ENCODE measurements around the gene KRTAP4-4. TPM values are rescaled to one million over a fixed set of nuclear protein-coding genes. Genes with fewer than 3 reads are reported as not detected.
"Not testable (repeated sequence)": the region's sequence is repeated elsewhere in the genome, so short reads cannot be mapped to it uniquely, and the experiment has no call there.

KRTAP4-4 gene
- total RNA-seq, 1 donor from 2014 or later, result not detected

GRCh38 chr17:41145261-41145660, 15.3 kb downstream of the KRTAP4-4 start:
- Mint-ChIP-seq H3K4me1 (ENCODE audit: low read depth) (no peaks in the 10 kb centered on the region), H3K4me3 (ENCODE audit: low read depth) (no peak overlapping the region), H3K36me3 (ENCODE audit: insufficient read depth) (peaks cover 4% of the 10 kb centered on the region), H3K27me3 (peaks cover 7% of the 10 kb centered on the region), H3K27ac (no peak overlapping the region), H3K9me3 (ENCODE audit: low read depth) (peaks cover 20% of the 10 kb centered on the region)
- DNase-seq (ENCODE audit: low spot score, unreplicated experiment), result no peak
- TF ChIP-seq, protein P1, sequence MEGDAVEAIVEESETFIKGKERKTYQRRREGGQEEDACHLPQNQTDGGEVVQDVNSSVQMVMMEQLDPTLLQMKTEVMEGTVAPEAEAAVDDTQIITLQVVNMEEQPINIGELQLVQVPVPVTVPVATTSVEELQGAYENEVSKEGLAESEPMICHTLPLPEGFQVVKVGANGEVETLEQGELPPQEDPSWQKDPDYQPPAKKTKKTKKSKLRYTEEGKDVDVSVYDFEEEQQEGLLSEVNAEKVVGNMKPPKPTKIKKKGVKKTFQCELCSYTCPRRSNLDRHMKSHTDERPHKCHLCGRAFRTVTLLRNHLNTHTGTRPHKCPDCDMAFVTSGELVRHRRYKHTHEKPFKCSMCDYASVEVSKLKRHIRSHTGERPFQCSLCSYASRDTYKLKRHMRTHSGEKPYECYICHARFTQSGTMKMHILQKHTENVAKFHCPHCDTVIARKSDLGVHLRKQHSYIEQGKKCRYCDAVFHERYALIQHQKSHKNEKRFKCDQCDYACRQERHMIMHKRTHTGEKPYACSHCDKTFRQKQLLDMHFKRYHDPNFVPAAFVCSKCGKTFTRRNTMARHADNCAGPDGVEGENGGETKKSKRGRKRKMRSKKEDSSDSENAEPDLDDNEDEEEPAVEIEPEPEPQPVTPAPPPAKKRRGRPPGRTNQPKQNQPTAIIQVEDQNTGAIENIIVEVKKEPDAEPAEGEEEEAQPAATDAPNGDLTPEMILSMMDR (IDR thresholded peaks at IDR 0.05; ENCODE audit: unreplicated experiment), result no peak

GRCh38 chr17:41144846-41145245, 15.7 kb downstream of the KRTAP4-4 start:
- Mint-ChIP-seq H3K4me1 (ENCODE audit: low read depth) (no peaks in the 10 kb centered on the region), H3K36me3 (ENCODE audit: insufficient read depth) (peaks cover 4% of the 10 kb centered on the region), H3K27me3 (peaks cover 7% of the 10 kb centered on the region), H3K4me3 (ENCODE audit: low read depth) (no peak overlapping the region), H3K27ac (no peak overlapping the region), H3K9me3 (ENCODE audit: low read depth) (peaks cover 20% of the 10 kb centered on the region)
- TF ChIP-seq, protein P1 (IDR thresholded peaks at IDR 0.05; ENCODE audit: unreplicated experiment), result no peak
- DNase-seq (ENCODE audit: low spot score, unreplicated experiment), result no peak

DNA sequence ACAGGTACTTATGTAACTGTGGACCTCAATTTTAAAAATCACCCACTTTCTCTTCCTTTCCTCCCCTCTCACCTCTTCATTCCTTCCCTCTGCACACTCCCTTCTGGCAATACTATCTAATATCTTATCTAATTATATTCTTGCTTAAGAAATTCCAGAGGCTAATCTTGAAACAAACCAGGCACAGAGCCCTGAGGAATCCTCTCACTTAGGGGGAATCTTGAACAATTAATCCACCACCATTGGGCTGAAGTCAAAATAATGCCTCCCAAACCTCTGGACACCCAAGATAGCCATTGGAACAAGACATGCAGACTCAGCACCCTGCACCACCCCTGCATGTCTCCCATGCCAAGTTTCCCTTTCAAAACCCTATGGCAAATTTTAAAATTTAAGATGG, 19.2 kb downstream of the KRTAP4-4 start:
- no peak for DNase-seq (ENCODE audit: low spot score, unreplicated experiment)
- H3K4me3 Mint-ChIP-seq (ENCODE audit: low read depth), result no peak overlapping the region
- H3K4me1 Mint-ChIP-seq (ENCODE audit: low read depth), result no peaks in the 10 kb centered on the region
- TF ChIP-seq, protein P1 (IDR thresholded peaks at IDR 0.05; ENCODE audit: unreplicated experiment), result no peak
- H3K36me3 Mint-ChIP-seq (ENCODE audit: insufficient read depth), result peaks cover 4% of the 10 kb centered on the region
- H3K27ac Mint-ChIP-seq, result no peak overlapping the region
- H3K9me3 Mint-ChIP-seq (ENCODE audit: low read depth), result peaks cover 36% of the 10 kb centered on the region
- peaks cover 3% of the 10 kb centered on the region for H3K27me3 Mint-ChIP-seq

GRCh38 chr17:41140360-41141131, 20.0 kb downstream of the KRTAP4-4 start, which contains the start of gene KRTAP4-6:
TSS of gene KRTAP4-6 (minus strand) at chr17:41140544. CDS start at chr17:41140487, 57 bp downstream.
- Mint-ChIP-seq H3K36me3 (ENCODE audit: insufficient read depth) (peaks cover 4% of the 10 kb centered on the region), H3K27me3 (peaks cover 3% of the 10 kb centered on the region), H3K4me3 (ENCODE audit: low read depth) (no peak within 1 kb of the TSS), H3K9me3 (ENCODE audit: low read depth) (peaks cover 36% of the 10 kb centered on the region), H3K27ac (no peak within 1 kb of the TSS), H3K4me1 (ENCODE audit: low read depth) (no peaks in the 10 kb centered on the region)
- DNase-seq (ENCODE audit: low spot score, unreplicated experiment), result no peak
- TF ChIP-seq, protein P1 (IDR thresholded peaks at IDR 0.05; ENCODE audit: unreplicated experiment), result no peak

- not testable (repeated sequence) for H3K4me1 Mint-ChIP-seq (ENCODE audit: low read depth); H3K4me3 Mint-ChIP-seq (ENCODE audit: low read depth); H3K27me3 Mint-ChIP-seq; DNase-seq (ENCODE audit: low spot score, unreplicated experiment); H3K27ac Mint-ChIP-seq; H3K36me3 Mint-ChIP-seq (ENCODE audit: insufficient read depth)
- H3K9me3 Mint-ChIP-seq (ENCODE audit: low read depth), result peaks cover 36% of the 10 kb centered on the region
These were observed 20.7 kb downstream of the KRTAP4-4 start for GRCh38 chr17:41139865-41140264.

Data from progenitor cell of endocrine pancreas (in vitro differentiated cells).